Neural progenitor cell (in vitro differentiated cells): Measurements from ENCODE around the gene ZNF91. TPM values are rescaled to one million over a fixed set of nuclear protein-coding genes. Genes with fewer than 3 reads are reported as not detected.
"Not testable (repeated sequence)": the region's sequence is repeated elsewhere in the genome, so short reads cannot be mapped to it uniquely, and the experiment has no call there.

ENCODE experiments used
- DNase-seq: peaks from one replicate; pipeline ENCODE4 v3.0.0-alpha.2; 2016; ENCODE audit warnings: low spot score
- H2AFZ ChIP-seq: fragments of 200-600 bp; sonication (generic); replicated peaks from 2 replicates; pipeline ENCODE4 v1.6.1; 2016; ENCODE audit warnings: antibody characterized with exemption
- H3F3A ChIP-seq: fragments of 200-600 bp; sonication (generic); 2 replicates; pipeline ENCODE4 v1.6.1; 2016; ENCODE audit warnings: antibody characterized with exemption, low read depth
- H3K27ac ChIP-seq: fragments of 200-600 bp; sonication (generic); 2 replicates; pipeline ENCODE4 v1.5.1; 2016; ENCODE audit warnings: mild to moderate bottlenecking
- H3K27me3 ChIP-seq: fragments of 200-600 bp; sonication (generic); 2 replicates; pipeline ENCODE4 v1.6.1; 2016; ENCODE audit warnings: mild to moderate bottlenecking, moderate library complexity
- H3K36me3 ChIP-seq: fragments of 200-600 bp; sonication (generic); 2 replicates; pipeline ENCODE4 v1.5.1; 2016
- H3K4me1 ChIP-seq: fragments of 200-600 bp; sonication (generic); 2 replicates; pipeline ENCODE4 v1.6.1; 2016; ENCODE audit warnings: mixed run types
- H3K4me2 ChIP-seq: fragments of 200-600 bp; sonication (generic); 2 replicates; pipeline ENCODE4 v1.6.1; 2016
- H3K4me3 ChIP-seq: fragments of 200-600 bp; sonication (generic); 2 replicates; pipeline ENCODE4 v1.5.1; 2016
- H3K79me2 ChIP-seq: fragments of 200-600 bp; sonication (generic); 2 replicates; pipeline ENCODE4 v1.6.1; 2016; ENCODE audit warnings: low read depth
- H3K9ac ChIP-seq: fragments of 200-600 bp; sonication (generic); 2 replicates; pipeline ENCODE4 v1.6.1; 2016
- H3K9me3 ChIP-seq: fragments of 200-600 bp; sonication (generic); 2 replicates; pipeline ENCODE4 v1.5.1; 2016; ENCODE audit warnings: low read depth
- H4K20me1 ChIP-seq: fragments of 200-600 bp; sonication (generic); 2 replicates; pipeline ENCODE4 v1.6.1; 2016; ENCODE audit warnings: low read depth
- H3K27ac Mint-ChIP-seq: 3 replicates; pipeline ENCODE4 v1.8.0; 2021; ENCODE audit warnings: mixed read lengths
- H3K27me3 Mint-ChIP-seq: 2 replicates; pipeline ENCODE4 v1.8.0; 2022; ENCODE audit warnings: low read depth, mild to moderate bottlenecking, inconsistent platforms, moderate library complexity, mixed read lengths; ENCODE audit not compliant: insufficient read depth
- H3K36me3 Mint-ChIP-seq: 3 replicates; pipeline ENCODE4 v1.8.0; 2021; ENCODE audit warnings: mixed read lengths
- H3K4me1 Mint-ChIP-seq: 3 replicates; pipeline ENCODE4 v1.8.0; 2021; ENCODE audit warnings: mixed read lengths
- H3K4me3 Mint-ChIP-seq: 3 replicates; pipeline ENCODE4 v1.8.0; 2021; ENCODE audit warnings: mild to moderate bottlenecking, moderate library complexity, mixed read lengths
- H3K9me3 Mint-ChIP-seq: 3 replicates; pipeline ENCODE4 v1.8.0; 2020; ENCODE audit warnings: mixed read lengths
- CTCF ChIP-seq: fragments of 200-600 bp; sonication (generic); IDR thresholded peaks from 2 replicates; pipeline ENCODE4 v1.5.1; 2017; ENCODE audit warnings: antibody characterized with exemption, mild to moderate bottlenecking
- EZH2 ChIP-seq: fragments of 200-600 bp; sonication (generic); IDR thresholded peaks from 2 replicates; pipeline ENCODE4 v1.6.1; 2017; ENCODE audit warnings: antibody characterized with exemption, mild to moderate bottlenecking, moderate library complexity
- EZH2phosphoT487 ChIP-seq: fragments of 200-600 bp; sonication (generic); IDR thresholded peaks from 2 replicates; pipeline ENCODE4 v1.6.1; 2017; ENCODE audit warnings: antibody characterized with exemption
- total RNA-seq: library from RNA; depleted of rRNA; stranded (reverse); fragments of >200 nt; gene quantifications from 2 replicates; pipeline ENCODE4 v1.2.3, GENCODE V29; 2015; ENCODE audit warnings: low replicate concordance

The ZNF91 gene
- total RNA-seq, 1 donor from 2014 or later: 105 TPM

GRCh38 chr19:23309926-23310325, 85.3 kb downstream of the ZNF91 start:
- no peaks in the 10 kb centered on the region for H3K79me2 ChIP-seq
- H3K9me3 ChIP-seq: no peaks in the 10 kb centered on the region
- H3K4me1 Mint-ChIP-seq: no peaks in the 10 kb centered on the region
- no peak for TF ChIP-seq EZH2phosphoT487
- TF ChIP-seq CTCF: no peak
- TF ChIP-seq EZH2: no peak
- no peak overlapping the region for H3K4me3 ChIP-seq
- no peaks in the 10 kb centered on the region for H4K20me1 ChIP-seq
- DNase-seq: no peak
- no peaks in the 10 kb centered on the region for H3K27me3 ChIP-seq
- peaks cover 2% of the 10 kb centered on the region for H3K36me3 Mint-ChIP-seq
- no peaks in the 10 kb centered on the region for H3K36me3 ChIP-seq
- no peaks in the 10 kb centered on the region for H3K4me1 ChIP-seq
- no peak overlapping the region for H2AFZ ChIP-seq
- H3K4me2 ChIP-seq: no peak overlapping the region
- no peak overlapping the region for H3K27ac ChIP-seq
- H3K9ac ChIP-seq: no peak overlapping the region
- H3K9me3 Mint-ChIP-seq: peaks cover 7% of the 10 kb centered on the region
- no peak overlapping the region for H3K27ac Mint-ChIP-seq
- H3F3A ChIP-seq: no peaks in the 10 kb centered on the region
- peaks cover 8% of the 10 kb centered on the region for H3K27me3 Mint-ChIP-seq
- H3K4me3 Mint-ChIP-seq: no peak overlapping the region

GRCh38 chr19:23305555-23305954, 89.7 kb downstream of the ZNF91 start:
- Histone ChIP-seq H3K9ac (no peak overlapping the region), H3K27me3 (no peaks in the 10 kb centered on the region), H3K4me1 (no peaks in the 10 kb centered on the region), H2AFZ (no peak overlapping the region), H3K27ac (no peak overlapping the region), H3K9me3 (no peaks in the 10 kb centered on the region), H3K79me2 (no peaks in the 10 kb centered on the region), H3F3A (no peaks in the 10 kb centered on the region), H4K20me1 (no peaks in the 10 kb centered on the region), H3K36me3 (no peaks in the 10 kb centered on the region), H3K4me2 (no peak overlapping the region), H3K4me3 (no peak overlapping the region)
- H3K4me3 Mint-ChIP-seq: no peak overlapping the region
- H3K27ac Mint-ChIP-seq: no peak overlapping the region
- peaks cover 5% of the 10 kb centered on the region for H3K27me3 Mint-ChIP-seq
- DNase-seq: no peak
- peaks cover 17% of the 10 kb centered on the region for H3K9me3 Mint-ChIP-seq
- H3K4me1 Mint-ChIP-seq: no peaks in the 10 kb centered on the region
- TF ChIP-seq CTCF (no peak), EZH2 (no peak), EZH2phosphoT487 (no peak)
- peaks cover 2% of the 10 kb centered on the region for H3K36me3 Mint-ChIP-seq

- H3K79me2 ChIP-seq: no peaks in the 10 kb centered on the region
- H3K4me3 ChIP-seq: no peak overlapping the region
- Mint-ChIP-seq H3K4me3 (no peak overlapping the region), H3K9me3 (peaks cover 22% of the 10 kb centered on the region), H3K4me1 (no peaks in the 10 kb centered on the region), H3K36me3 (peaks cover 2% of the 10 kb centered on the region), H3K27me3 (peaks cover 5% of the 10 kb centered on the region), H3K27ac (no peak overlapping the region)
- DNase-seq: no peak
- H3K4me1 ChIP-seq: no peaks in the 10 kb centered on the region
- H3K9ac ChIP-seq: no peak overlapping the region
- no peaks in the 10 kb centered on the region for H3K27me3 ChIP-seq
- H3K27ac ChIP-seq: no peak overlapping the region
- H4K20me1 ChIP-seq: no peaks in the 10 kb centered on the region
- H3K9me3 ChIP-seq: no peaks in the 10 kb centered on the region
- TF ChIP-seq CTCF (no peak), EZH2phosphoT487 (no peak), EZH2 (no peak)
- H3K4me2 ChIP-seq: no peak overlapping the region
- H3F3A ChIP-seq: no peaks in the 10 kb centered on the region
- no peaks in the 10 kb centered on the region for H3K36me3 ChIP-seq
- no peak overlapping the region for H2AFZ ChIP-seq
Observed at GRCh38 chr19:23304238-23304637, 91.0 kb downstream of the ZNF91 start.

- H3F3A ChIP-seq: no peaks in the 10 kb centered on the region
- no peaks in the 10 kb centered on the region for H3K4me1 ChIP-seq
- H2AFZ ChIP-seq: no peak overlapping the region
- no peaks in the 10 kb centered on the region for H3K79me2 ChIP-seq
- H3K27ac ChIP-seq: no peak overlapping the region
- no peaks in the 10 kb centered on the region for H3K27me3 Mint-ChIP-seq
- TF ChIP-seq CTCF: no peak
- no peak for TF ChIP-seq EZH2phosphoT487
- no peak for TF ChIP-seq EZH2
- H3K4me1 Mint-ChIP-seq: no peaks in the 10 kb centered on the region
- peaks cover 30% of the 10 kb centered on the region for H3K9me3 Mint-ChIP-seq
- no peaks in the 10 kb centered on the region for H3K36me3 ChIP-seq
- no peak overlapping the region for H3K27ac Mint-ChIP-seq
- no peaks in the 10 kb centered on the region for H3K27me3 ChIP-seq
- DNase-seq: no peak
- H3K4me2 ChIP-seq: no peak overlapping the region
- H4K20me1 ChIP-seq: no peaks in the 10 kb centered on the region
- H3K9me3 ChIP-seq: peaks cover 3% of the 10 kb centered on the region
- no peak overlapping the region for H3K4me3 ChIP-seq
- H3K9ac ChIP-seq: no peak overlapping the region
- no peak overlapping the region for H3K4me3 Mint-ChIP-seq
- H3K36me3 Mint-ChIP-seq: no peaks in the 10 kb centered on the region
Observed at GRCh38 chr19:23294141-23294540, 101.1 kb downstream of the ZNF91 start.

GRCh38 chr19:23289966-23290365, 105.3 kb downstream of the ZNF91 start:
- H3K36me3 ChIP-seq, H3K36me3 Mint-ChIP-seq, H3K27ac ChIP-seq, H3K27me3 ChIP-seq, H3K27me3 Mint-ChIP-seq, H3K4me1 ChIP-seq, H3K4me3 ChIP-seq, H3K4me2 ChIP-seq, H3F3A ChIP-seq, H3K27ac Mint-ChIP-seq, DNase-seq, H3K9me3 ChIP-seq, H4K20me1 ChIP-seq, H3K4me1 Mint-ChIP-seq, H3K9ac ChIP-seq, H3K4me3 Mint-ChIP-seq, H3K79me2 ChIP-seq, H2AFZ ChIP-seq: not testable (repeated sequence)
- H3K9me3 Mint-ChIP-seq: peaks cover 34% of the 10 kb centered on the region
